HG03139 (cell line): Measurements from ENCODE around the gene WWC1.
"Not testable (repeated sequence)": the region's sequence is repeated elsewhere in the genome, so short reads cannot be mapped to it uniquely, and the experiment has no call there.

Experiments
- ATAC-seq: cut with Tn5 transposase; IDR thresholded peaks from one replicate; pipeline ENCODE4 v1.9.1; 2021; ENCODE audit not compliant: unreplicated experiment

WWC1 gene

GRCh38 chr5:168328814-168329213 lies 37.4 kb downstream of the WWC1 start:
- ATAC-seq: no peak

- no peak for ATAC-seq
Observed at GRCh38 chr5:168329302-168329701, 37.9 kb downstream of the WWC1 start.

GRCh38 chr5:168332042-168332441 lies 40.6 kb downstream of the WWC1 start:
- ATAC-seq: no peak

- ATAC-seq: no peak
Observed at GRCh38 chr5:168334280-168334679, 42.8 kb downstream of the WWC1 start.

GRCh38 chr5:168334695-168335094 lies 43.2 kb downstream of the WWC1 start:
- no peak for ATAC-seq

- ATAC-seq: no peak
Observed at GRCh38 chr5:168337361-168337760, 45.9 kb downstream of the WWC1 start.

- ATAC-seq: no peak
Observed at GRCh38 chr5:168339109-168339771, 47.8 kb downstream of the WWC1 start.

- ATAC-seq: not testable (repeated sequence)
Observed at GRCh38 chr5:168339772-168340140, 48.3 kb downstream of the WWC1 start.

GRCh38 chr5:168340487-168340886 lies 49.0 kb downstream of the WWC1 start:
- no peak for ATAC-seq

GRCh38 chr5:168341178-168341577 lies 49.7 kb downstream of the WWC1 start:
- ATAC-seq: no peak

- ATAC-seq: no peak
Observed at GRCh38 chr5:168342151-168342825, 50.8 kb downstream of the WWC1 start.

GRCh38 chr5:168342985-168343384 lies 51.5 kb downstream of the WWC1 start:
- no peak for ATAC-seq

- ATAC-seq: no peak
Observed at GRCh38 chr5:168346417-168346816, 55.0 kb downstream of the WWC1 start.

- no peak for ATAC-seq
Observed at GRCh38 chr5:168347368-168348083, 56.1 kb downstream of the WWC1 start.

- no peak for ATAC-seq
Observed at GRCh38 chr5:168348084-168348414, 56.6 kb downstream of the WWC1 start.

- no peak for ATAC-seq
Observed at GRCh38 chr5:168350315-168350714, 58.9 kb downstream of the WWC1 start.

GRCh38 chr5:168353216-168353957 lies 61.9 kb downstream of the WWC1 start:
- ATAC-seq: no peak

- ATAC-seq: no peak
Observed at GRCh38 chr5:168354397-168354796, 63.0 kb downstream of the WWC1 start.

GRCh38 chr5:168356171-168356570 lies 64.7 kb downstream of the WWC1 start:
- ATAC-seq: no peak

GRCh38 chr5:168356592-168356991 lies 65.1 kb downstream of the WWC1 start:
- ATAC-seq: no peak

- no peak for ATAC-seq
Observed at GRCh38 chr5:168357876-168358275, 66.4 kb downstream of the WWC1 start.
